Measurements from ENCODE around the gene HSPA1B.
"Not testable (repeated sequence)": the region's sequence is repeated elsewhere in the genome, so short reads cannot be mapped to it uniquely, and the experiment has no call there.

The HSPA1B gene

DNA sequence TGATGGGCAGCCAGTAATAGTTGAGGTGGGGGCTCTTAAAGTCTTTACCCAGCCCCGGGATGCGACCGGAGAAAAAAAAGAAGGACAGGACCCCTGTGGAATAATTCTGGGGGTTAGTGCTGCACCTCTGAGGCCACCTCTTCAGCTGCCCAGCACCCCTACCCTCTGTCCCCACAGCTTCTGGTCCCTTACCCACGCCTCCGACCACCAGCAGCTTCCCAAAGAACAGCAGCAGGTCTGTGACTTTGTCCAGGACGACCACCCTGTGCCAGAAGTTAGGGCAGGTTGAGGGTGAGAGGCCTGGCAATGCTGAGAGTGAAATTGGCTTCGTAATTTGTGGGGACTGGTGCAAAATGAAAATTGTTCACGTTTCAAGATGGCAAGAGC, 37.3 kb downstream of the HSPA1B start:
- H3K23ac ChIP-seq (ENCODE audit: low read length) = no peak overlapping the region
- H3K4me2 ChIP-seq (ENCODE audit: low read length) = no peak overlapping the region
- H2AK5ac ChIP-seq (ENCODE audit: low read length) = no peak overlapping the region
- no peak for DNase-seq
- H3K27me3 ChIP-seq (ENCODE audit: insufficient read depth, low read length) = no peaks in the 10 kb centered on the region
- H3K36me3 ChIP-seq (ENCODE audit: control insufficient read depth in 1 of 2, insufficient read depth in 2 of 2, low read length in 2 of 2) = peaks cover 9 to 14% of the 10 kb centered on the region in 2 experiments
- H3K4me1 ChIP-seq (ENCODE audit: control insufficient read depth in 1 of 2, insufficient read depth in 2 of 2, low read length in 2 of 2) = peaks cover 10 to 18% of the 10 kb centered on the region in 2 experiments
- H2BK12ac ChIP-seq (ENCODE audit: low read length) = peak overlapping the region; percentile 72
- no peak overlapping the region for H4K8ac ChIP-seq (ENCODE audit: low read depth, low read length)
- no peak overlapping the region for H3K27ac ChIP-seq (ENCODE audit: low read depth, low read length)
- H2BK5ac ChIP-seq (ENCODE audit: low read depth, low read length, poor library complexity) = no peak overlapping the region
- H3K79me2 ChIP-seq (ENCODE audit: control insufficient read depth, insufficient read depth, low read length, poor library complexity) = peaks cover 6% of the 10 kb centered on the region
- H4K12ac ChIP-seq (ENCODE audit: low read depth, low read length) = no peak overlapping the region
- no peak overlapping the region for H3K4ac ChIP-seq (ENCODE audit: low read depth, low read length)
- H4K91ac ChIP-seq (ENCODE audit: low read depth, low read length) = peak overlapping the region; percentile 34
- peaks cover 8% of the 10 kb centered on the region for H3K79me1 ChIP-seq (ENCODE audit: low read length)
- no peak overlapping the region for H3K9ac ChIP-seq (ENCODE audit: low read length)
- peak overlapping the region; percentile 17 for H2BK120ac ChIP-seq (ENCODE audit: insufficient read depth, low read length, poor library complexity)
- H3K4me3 ChIP-seq (ENCODE audit: low read depth, low read length) = no peak overlapping the region
- H3K14ac ChIP-seq (ENCODE audit: low read length) = peak overlapping the region; percentile 11
- no peaks in the 10 kb centered on the region for H3K9me3 ChIP-seq (ENCODE audit: insufficient read depth, low read depth, low read length)
- no peak overlapping the region for H2AFZ ChIP-seq (ENCODE audit: insufficient read depth, low read length, poor library complexity)
- no CpG with 5 or more reads among the region's 8 CpGs for WGBS (ENCODE audit: extremely low coverage, insufficient coverage, insufficient read length)
- H3K18ac ChIP-seq (ENCODE audit: low read length) = no peak overlapping the region

DNA sequence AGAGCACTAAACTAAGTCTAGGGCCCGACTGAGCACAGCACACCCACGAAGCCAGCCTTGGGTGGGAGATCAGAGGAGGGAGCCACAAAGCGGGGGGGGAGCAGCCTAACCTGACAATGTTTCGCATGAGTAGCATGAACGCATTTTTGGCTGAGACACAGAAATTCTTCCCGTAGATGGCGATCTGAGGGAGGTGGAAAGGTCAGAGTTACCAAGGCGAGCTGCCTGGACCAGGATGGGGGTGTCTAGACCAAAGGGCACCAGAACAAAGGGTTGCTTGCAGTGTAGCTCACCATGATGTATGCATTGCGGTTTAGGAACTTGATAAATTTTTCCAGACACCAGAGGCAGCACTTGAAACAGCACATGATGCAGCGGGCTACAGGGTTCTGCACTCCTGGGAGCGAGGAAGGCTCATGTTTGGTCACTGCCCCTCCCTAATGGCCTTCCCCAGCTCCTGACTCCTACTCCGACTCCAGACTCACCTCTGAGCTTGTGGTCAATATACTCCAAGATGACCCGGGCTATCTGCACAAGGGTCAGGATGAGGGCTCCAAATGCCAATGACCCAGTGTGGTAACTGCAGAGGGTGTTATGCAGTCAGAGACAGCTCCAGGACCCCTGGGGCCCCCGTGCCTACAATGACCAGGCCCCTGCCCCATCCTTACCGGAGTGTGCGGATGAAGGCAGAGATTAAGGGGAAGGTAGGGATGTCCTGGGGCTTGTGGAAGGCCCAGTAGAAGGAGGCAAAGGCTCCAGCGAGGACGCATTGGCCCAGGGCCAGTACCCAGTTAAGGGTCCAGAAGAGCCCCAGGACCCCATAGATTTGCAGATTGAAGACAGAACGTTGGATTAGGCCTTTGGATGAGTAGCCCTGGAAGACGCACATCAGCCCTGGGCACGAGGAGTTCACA, 37.9 kb downstream of the HSPA1B start:
- Histone ChIP-seq H2BK120ac (ENCODE audit: insufficient read depth, low read length, poor library complexity) (no peak overlapping the region), H3K4me2 (ENCODE audit: low read length) (no peak overlapping the region), H3K18ac (ENCODE audit: low read length) (no peak overlapping the region), H3K79me2 (ENCODE audit: control insufficient read depth, insufficient read depth, low read length, poor library complexity) (peaks cover 6% of the 10 kb centered on the region), H3K27ac (ENCODE audit: low read depth, low read length) (no peak overlapping the region), H3K9me3 (ENCODE audit: insufficient read depth, low read depth, low read length) (no peaks in the 10 kb centered on the region), H3K79me1 (ENCODE audit: low read length) (peaks cover 8% of the 10 kb centered on the region), H3K4me3 (ENCODE audit: low read depth, low read length) (no peak overlapping the region), H4K91ac (ENCODE audit: low read depth, low read length) (no peak overlapping the region), H3K4me1 (ENCODE audit: control insufficient read depth in 1 of 2, insufficient read depth in 2 of 2, low read length in 2 of 2) (peaks cover 10 to 18% of the 10 kb centered on the region in 2 experiments), H2AK5ac (ENCODE audit: low read length) (no peak overlapping the region), H3K36me3 (ENCODE audit: control insufficient read depth in 1 of 2, insufficient read depth in 2 of 2, low read length in 2 of 2) (peaks cover 3 to 7% of the 10 kb centered on the region in 2 experiments), H3K14ac (ENCODE audit: low read length) (peak overlapping the region; percentile 11), H2AFZ (ENCODE audit: insufficient read depth, low read length, poor library complexity) (no peak overlapping the region), H3K27me3 (ENCODE audit: insufficient read depth, low read length) (no peaks in the 10 kb centered on the region), H2BK5ac (ENCODE audit: low read depth, low read length, poor library complexity) (no peak overlapping the region), H3K4ac (ENCODE audit: low read depth, low read length) (no peak overlapping the region), H3K9ac (ENCODE audit: low read length) (no peak overlapping the region), H4K12ac (ENCODE audit: low read depth, low read length) (no peak overlapping the region), H4K8ac (ENCODE audit: low read depth, low read length) (no peak overlapping the region), H3K23ac (ENCODE audit: low read length) (no peak overlapping the region), H2BK12ac (ENCODE audit: low read length) (no peak overlapping the region)
- DNase-seq = peak; percentile 77 to 84
- no CpG with 5 or more reads among the region's 21 CpGs for WGBS (ENCODE audit: extremely low coverage, insufficient coverage, insufficient read length)

DNA sequence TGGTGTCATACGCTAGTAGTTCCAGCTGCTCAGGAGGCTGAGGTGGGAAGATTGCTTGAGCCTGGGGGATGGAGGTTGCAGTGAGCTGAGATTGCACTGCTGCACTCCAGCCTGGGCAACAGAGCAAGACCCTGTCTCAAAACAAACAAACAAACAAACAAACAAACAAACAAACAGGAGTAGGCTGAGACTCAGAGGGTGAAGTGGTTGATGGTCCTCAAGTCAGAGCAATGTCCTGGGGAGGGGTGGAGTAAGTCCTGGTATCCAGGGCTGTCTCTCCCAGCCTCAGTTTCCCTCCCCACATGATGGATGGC, 41.1 kb downstream of the HSPA1B start:
- H2BK12ac ChIP-seq (ENCODE audit: low read length); H2BK120ac ChIP-seq (ENCODE audit: insufficient read depth, low read length, poor library complexity); H3K27me3 ChIP-seq (ENCODE audit: insufficient read depth, low read length); H2AFZ ChIP-seq (ENCODE audit: insufficient read depth, low read length, poor library complexity); H2BK5ac ChIP-seq (ENCODE audit: low read depth, low read length, poor library complexity); H4K91ac ChIP-seq (ENCODE audit: low read depth, low read length); H3K23ac ChIP-seq (ENCODE audit: low read length); H3K4me3 ChIP-seq (ENCODE audit: low read depth, low read length); H3K36me3 ChIP-seq (ENCODE audit: control insufficient read depth in 1 of 2, insufficient read depth in 2 of 2, low read length in 2 of 2); H3K4me2 ChIP-seq (ENCODE audit: low read length); H3K14ac ChIP-seq (ENCODE audit: low read length); H4K12ac ChIP-seq (ENCODE audit: low read depth, low read length); H3K79me2 ChIP-seq (ENCODE audit: control insufficient read depth, insufficient read depth, low read length, poor library complexity); H4K8ac ChIP-seq (ENCODE audit: low read depth, low read length); H3K9ac ChIP-seq (ENCODE audit: low read length); H3K79me1 ChIP-seq (ENCODE audit: low read length); H3K27ac ChIP-seq (ENCODE audit: low read depth, low read length); H3K9me3 ChIP-seq (ENCODE audit: insufficient read depth, low read depth, low read length); H3K4ac ChIP-seq (ENCODE audit: low read depth, low read length); H3K18ac ChIP-seq (ENCODE audit: low read length); H2AK5ac ChIP-seq (ENCODE audit: low read length); DNase-seq: not testable (repeated sequence)
- peaks cover 11 to 22% of the 10 kb centered on the region in 2 experiments for H3K4me1 ChIP-seq (ENCODE audit: control insufficient read depth in 1 of 2, insufficient read depth in 2 of 2, low read length in 2 of 2)
- no CpG with 5 or more reads among the region's 1 CpG for WGBS (ENCODE audit: extremely low coverage, insufficient coverage, insufficient read length)

DNA sequence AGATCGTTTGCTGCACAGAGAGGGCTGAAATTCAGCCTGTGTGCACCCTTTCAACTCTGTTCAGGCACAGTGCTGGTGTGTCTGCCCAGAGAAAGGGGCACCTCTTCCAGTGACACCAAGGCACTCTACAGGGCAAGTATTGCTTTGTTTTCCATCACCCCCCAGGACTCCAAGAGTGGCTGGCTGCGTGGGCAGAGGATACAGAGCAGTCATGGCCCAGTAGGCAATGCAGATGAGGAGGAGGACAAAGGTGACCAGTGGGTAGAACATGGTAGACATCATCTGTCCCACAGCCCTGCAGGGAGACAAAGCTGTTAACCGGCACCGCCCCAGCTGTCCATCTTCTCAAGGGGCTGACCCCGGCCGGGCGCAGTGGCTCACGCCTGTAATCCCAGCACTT, 41.8 kb downstream of the HSPA1B start:
- Histone ChIP-seq H3K79me2 (ENCODE audit: control insufficient read depth, insufficient read depth, low read length, poor library complexity) (no peaks in the 10 kb centered on the region), H4K91ac (ENCODE audit: low read depth, low read length) (no peak overlapping the region), H4K12ac (ENCODE audit: low read depth, low read length) (no peak overlapping the region), H3K79me1 (ENCODE audit: low read length) (no peaks in the 10 kb centered on the region), H3K18ac (ENCODE audit: low read length) (no peak overlapping the region), H3K27ac (ENCODE audit: low read depth, low read length) (no peak overlapping the region), H2AK5ac (ENCODE audit: low read length) (no peak overlapping the region), H3K4me3 (ENCODE audit: low read depth, low read length) (no peak overlapping the region), H3K9me3 (ENCODE audit: insufficient read depth, low read depth, low read length) (no peaks in the 10 kb centered on the region), H2BK120ac (ENCODE audit: insufficient read depth, low read length, poor library complexity) (no peak overlapping the region), H3K27me3 (ENCODE audit: insufficient read depth, low read length) (no peaks in the 10 kb centered on the region), H3K23ac (ENCODE audit: low read length) (no peak overlapping the region), H3K36me3 (ENCODE audit: control insufficient read depth in 1 of 2, insufficient read depth in 2 of 2, low read length in 2 of 2) (no peaks in the 10 kb centered on the region), H2BK5ac (ENCODE audit: low read depth, low read length, poor library complexity) (no peak overlapping the region), H3K14ac (ENCODE audit: low read length) (no peak overlapping the region), H3K4me1 (ENCODE audit: control insufficient read depth in 1 of 2, insufficient read depth in 2 of 2, low read length in 2 of 2) (peaks cover 11 to 25% of the 10 kb centered on the region in 2 experiments), H2BK12ac (ENCODE audit: low read length) (no peak overlapping the region), H3K9ac (ENCODE audit: low read length) (no peak overlapping the region), H3K4ac (ENCODE audit: low read depth, low read length) (no peak overlapping the region), H2AFZ (ENCODE audit: insufficient read depth, low read length, poor library complexity) (no peak overlapping the region), H3K4me2 (ENCODE audit: low read length) (no peak overlapping the region), H4K8ac (ENCODE audit: low read depth, low read length) (no peak overlapping the region)
- WGBS (ENCODE audit: extremely low coverage, insufficient coverage, insufficient read length) = no CpG with 5 or more reads among the region's 8 CpGs
- DNase-seq = no peak
